Ishikawa (cell line): Measurements from ENCODE around the gene KCNIP3.

Source experiments
- CEBPB ChIP-seq: IDR thresholded peaks from 2 replicates; pipeline ENCODE4 v1.6.1; 2012
- CREB1 ChIP-seq: IDR thresholded peaks from 2 replicates; pipeline ENCODE4 v1.6.1; 2012; ENCODE audit warnings: low read depth
- EGR1 ChIP-seq: IDR thresholded peaks from 2 replicates; pipeline ENCODE4 v1.6.1; 2012
- EP300 ChIP-seq: IDR thresholded peaks from 2 replicates; pipeline ENCODE4 v1.6.1; 2012; ENCODE audit warnings: borderline replicate concordance
- FOXM1 ChIP-seq: IDR thresholded peaks from 2 replicates; pipeline ENCODE4 v1.6.1; 2012; ENCODE audit warnings: low read depth, borderline replicate concordance
- MAX ChIP-seq: IDR thresholded peaks from 2 replicates; pipeline ENCODE4 v1.6.1; 2012
- YY1 ChIP-seq: IDR thresholded peaks from 2 replicates; pipeline ENCODE4 v1.6.1; 2012; ENCODE audit warnings: low read depth
- TF ChIP-seq, protein P1 (sequence below): IDR thresholded peaks from 2 replicates; pipeline ENCODE4 v1.6.1; 2012; ENCODE audit warnings: low read depth, mild to moderate bottlenecking

DNA sequence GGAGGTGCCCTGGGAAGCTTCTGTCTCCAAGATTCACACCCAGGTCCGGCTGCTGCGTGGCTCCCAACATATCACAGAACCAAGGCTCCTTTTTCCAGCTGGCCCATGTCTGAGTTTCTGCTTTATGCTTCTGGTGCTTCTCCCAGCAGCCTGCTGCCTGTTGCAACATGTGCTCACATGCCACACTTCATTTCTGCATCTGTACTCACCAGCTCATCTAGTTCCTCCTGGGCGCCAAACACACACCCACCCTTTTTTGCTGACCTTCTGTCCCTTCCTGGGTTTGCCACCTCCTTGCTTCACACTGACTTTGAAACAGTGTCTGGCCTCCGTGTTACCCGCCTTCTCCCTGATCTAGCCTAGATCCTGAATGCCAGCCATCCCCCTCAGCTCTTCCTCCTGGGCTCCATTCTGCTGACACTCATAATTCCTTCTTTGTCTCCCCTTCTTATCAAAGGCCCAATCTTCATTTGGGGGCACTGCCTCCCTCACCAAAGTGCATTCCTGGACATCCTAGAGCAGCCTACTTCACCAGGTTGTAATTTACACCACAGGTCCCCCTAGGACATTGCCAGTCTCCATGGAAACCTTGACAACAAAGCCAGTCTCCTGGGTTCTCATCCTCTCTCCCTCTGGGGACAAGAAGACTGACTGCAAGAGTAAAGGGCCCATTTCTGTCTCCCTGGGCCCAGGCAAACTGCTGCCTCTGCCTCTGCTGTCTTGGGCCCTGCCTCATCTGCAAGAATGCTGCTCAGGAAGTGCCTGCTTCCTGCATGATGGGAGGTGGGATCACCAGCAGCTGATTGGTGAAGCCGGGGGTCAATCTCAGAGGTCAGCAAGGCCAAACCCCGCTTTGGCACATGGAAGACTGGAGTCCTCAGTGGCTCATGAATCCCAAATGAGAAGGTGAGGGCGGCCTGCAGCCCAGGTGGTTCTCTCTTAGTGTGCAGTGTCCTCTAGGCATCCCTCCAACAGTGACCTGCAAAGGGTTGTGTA lies 36.8 kb upstream of the KCNIP3 start:
- TF ChIP-seq EP300 = no peak
- no peak for TF ChIP-seq CREB1
- TF ChIP-seq MAX = no peak
- TF ChIP-seq YY1 = no peak
- no peak for TF ChIP-seq EGR1
- TF ChIP-seq CEBPB = no peak
- TF ChIP-seq FOXM1 = no peak
- TF ChIP-seq, protein P1, sequence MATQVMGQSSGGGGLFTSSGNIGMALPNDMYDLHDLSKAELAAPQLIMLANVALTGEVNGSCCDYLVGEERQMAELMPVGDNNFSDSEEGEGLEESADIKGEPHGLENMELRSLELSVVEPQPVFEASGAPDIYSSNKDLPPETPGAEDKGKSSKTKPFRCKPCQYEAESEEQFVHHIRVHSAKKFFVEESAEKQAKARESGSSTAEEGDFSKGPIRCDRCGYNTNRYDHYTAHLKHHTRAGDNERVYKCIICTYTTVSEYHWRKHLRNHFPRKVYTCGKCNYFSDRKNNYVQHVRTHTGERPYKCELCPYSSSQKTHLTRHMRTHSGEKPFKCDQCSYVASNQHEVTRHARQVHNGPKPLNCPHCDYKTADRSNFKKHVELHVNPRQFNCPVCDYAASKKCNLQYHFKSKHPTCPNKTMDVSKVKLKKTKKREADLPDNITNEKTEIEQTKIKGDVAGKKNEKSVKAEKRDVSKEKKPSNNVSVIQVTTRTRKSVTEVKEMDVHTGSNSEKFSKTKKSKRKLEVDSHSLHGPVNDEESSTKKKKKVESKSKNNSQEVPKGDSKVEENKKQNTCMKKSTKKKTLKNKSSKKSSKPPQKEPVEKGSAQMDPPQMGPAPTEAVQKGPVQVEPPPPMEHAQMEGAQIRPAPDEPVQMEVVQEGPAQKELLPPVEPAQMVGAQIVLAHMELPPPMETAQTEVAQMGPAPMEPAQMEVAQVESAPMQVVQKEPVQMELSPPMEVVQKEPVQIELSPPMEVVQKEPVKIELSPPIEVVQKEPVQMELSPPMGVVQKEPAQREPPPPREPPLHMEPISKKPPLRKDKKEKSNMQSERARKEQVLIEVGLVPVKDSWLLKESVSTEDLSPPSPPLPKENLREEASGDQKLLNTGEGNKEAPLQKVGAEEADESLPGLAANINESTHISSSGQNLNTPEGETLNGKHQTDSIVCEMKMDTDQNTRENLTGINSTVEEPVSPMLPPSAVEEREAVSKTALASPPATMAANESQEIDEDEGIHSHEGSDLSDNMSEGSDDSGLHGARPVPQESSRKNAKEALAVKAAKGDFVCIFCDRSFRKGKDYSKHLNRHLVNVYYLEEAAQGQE = no peak
